Mesenchymal stem cell (in vitro differentiated cells and primary cell): ENCODE data around the gene UBTD1.
A peak's percentile ranks its signal among the peaks of the same experiment; 100 is the strongest.

Experiments
- DNase-seq: peaks from one replicate; pipeline ENCODE4 v3.0.0-alpha.2; 2013
- H2AFZ ChIP-seq: one replicate; pipeline ENCODE4 v1.6.1; 2013; ENCODE audit warnings: low read depth, mild to moderate bottlenecking, control low read depth, inconsistent platforms, low read length, moderate library complexity
- H2AK5ac ChIP-seq: 2 replicates; pipeline ENCODE4 v1.6.1; 2013; ENCODE audit warnings: low read length, moderate library complexity, mild to moderate bottlenecking, inconsistent platforms; ENCODE audit not compliant: severe bottlenecking
- H2BK120ac ChIP-seq: one replicate; pipeline ENCODE4 v1.6.1; 2013; ENCODE audit warnings: low read depth, mild to moderate bottlenecking, inconsistent platforms, low read length, moderate library complexity
- H2BK12ac ChIP-seq, 2 experiments: one replicate each; pipeline ENCODE4 v1.6.1; 2013; ENCODE audit warnings: inconsistent platforms in 2 of 2, low read length in 2 of 2, mild to moderate bottlenecking in 2 of 2, moderate library complexity in 2 of 2, control low read depth in 1 of 2
- H2BK15ac ChIP-seq: one replicate; pipeline ENCODE4 v1.6.1; 2013; ENCODE audit warnings: mild to moderate bottlenecking, low read depth, inconsistent platforms; ENCODE audit not compliant: poor library complexity, severe bottlenecking
- H2BK5ac ChIP-seq: 2 replicates; pipeline ENCODE4 v1.6.1; 2013; ENCODE audit warnings: low read depth, mild to moderate bottlenecking, low read length, control low read depth, inconsistent platforms; ENCODE audit not compliant: poor library complexity, severe bottlenecking
- H3K14ac ChIP-seq, 2 experiments: one replicate each; pipeline ENCODE4 v1.6.1; 2013; ENCODE audit warnings: inconsistent platforms in 2 of 2, low read length in 2 of 2, control low read depth in 1 of 2, mild to moderate bottlenecking in 1 of 2, moderate library complexity in 1 of 2
- H3K18ac ChIP-seq, 2 experiments: one replicate each; pipeline ENCODE4 v1.6.1; 2013; ENCODE audit warnings: inconsistent platforms in 2 of 2, low read length in 2 of 2, control low read depth in 1 of 2, low read depth in 1 of 2, mild to moderate bottlenecking in 1 of 2
- H3K23ac ChIP-seq, 2 experiments: one replicate each; pipeline ENCODE4 v1.6.1; 2013; ENCODE audit warnings: inconsistent platforms in 2 of 2, low read length in 2 of 2, mild to moderate bottlenecking in 2 of 2, moderate library complexity in 2 of 2, control low read depth in 1 of 2
- H3K27ac ChIP-seq: 2 replicates; pipeline ENCODE4 v1.5.1; 2013; ENCODE audit warnings: mild to moderate bottlenecking, moderate library complexity, low read length, control low read depth, inconsistent platforms; ENCODE audit not compliant: poor library complexity, severe bottlenecking
- H3K27me3 ChIP-seq, 2 experiments: 2 replicates each; pipeline versions ENCODE4 v1.6.1 to v1.7.0; 2013; ENCODE audit warnings: low read length in 2 of 2, mild to moderate bottlenecking in 2 of 2, moderate library complexity in 2 of 2, control low read depth in 1 of 2, inconsistent platforms in 1 of 2; ENCODE audit not compliant: control insufficient read depth in 1 of 2, insufficient read depth in 1 of 2
- H3K36me3 ChIP-seq, 2 experiments: 2 replicates each; pipeline versions ENCODE4 v1.6.1 to v1.7.0; 2013; ENCODE audit warnings: low read length in 2 of 2, control low read depth in 1 of 2, inconsistent platforms in 1 of 2, low read depth in 1 of 2, mild to moderate bottlenecking in 1 of 2; ENCODE audit not compliant: insufficient read depth in 2 of 2, control insufficient read depth in 1 of 2
- H3K4ac ChIP-seq, 2 experiments: one replicate each; pipeline ENCODE4 v1.6.1; 2013; ENCODE audit warnings: inconsistent platforms in 2 of 2, low read length in 2 of 2, mild to moderate bottlenecking in 2 of 2, moderate library complexity in 2 of 2, control low read depth in 1 of 2, low read depth in 1 of 2
- H3K4me1 ChIP-seq: 2 replicates; pipeline ENCODE4 v1.6.1; 2013; ENCODE audit warnings: low read depth, low read length, control low read depth; ENCODE audit not compliant: control insufficient read depth, insufficient read depth
- H3K4me2 ChIP-seq: 2 replicates; pipeline ENCODE4 v1.6.1; 2013; ENCODE audit warnings: low read length, mild to moderate bottlenecking, inconsistent platforms; ENCODE audit not compliant: poor library complexity, severe bottlenecking
- H3K4me3 ChIP-seq, 2 experiments: 2 replicates each; pipeline versions ENCODE4 v1.5.1 to v1.7.0; 2013; ENCODE audit warnings: low read length in 2 of 2, mild to moderate bottlenecking in 2 of 2, control low read depth in 1 of 2, low read depth in 1 of 2; ENCODE audit not compliant: insufficient read depth in 1 of 2
- H3K79me1 ChIP-seq: replicated peaks from 2 replicates; pipeline ENCODE4 v1.6.1; 2013; ENCODE audit warnings: mild to moderate bottlenecking, control low read depth, low read length, inconsistent platforms; ENCODE audit not compliant: poor library complexity, severe bottlenecking
- H3K9ac ChIP-seq: 2 replicates; pipeline ENCODE4 v1.7.0; 2013; ENCODE audit warnings: mild to moderate bottlenecking, low read length, moderate library complexity
- H3K9me3 ChIP-seq: 2 replicates; pipeline ENCODE4 v1.7.0; 2013; ENCODE audit warnings: mild to moderate bottlenecking, low read length; ENCODE audit not compliant: control insufficient read depth
- H4K8ac ChIP-seq: one replicate; pipeline ENCODE4 v1.6.1; 2013; ENCODE audit warnings: inconsistent platforms, mild to moderate bottlenecking, low read length, moderate library complexity
- H4K91ac ChIP-seq: one replicate; pipeline ENCODE4 v1.6.1; 2013; ENCODE audit warnings: mild to moderate bottlenecking, low read length, inconsistent platforms
- WGBS: methylation state at CpG from one replicate; pipeline ENCODE4 v1.1.7; 2013; ENCODE audit warnings: mixed read lengths; 5-methylcytosine and 5-hydroxymethylcytosine counted together

Gene UBTD1

GRCh38 chr10:97520978-97521761, 22.4 kb downstream of the UBTD1 start:
- Histone ChIP-seq H2AFZ (no peak overlapping the region), H2BK120ac (no peak overlapping the region)

DNA sequence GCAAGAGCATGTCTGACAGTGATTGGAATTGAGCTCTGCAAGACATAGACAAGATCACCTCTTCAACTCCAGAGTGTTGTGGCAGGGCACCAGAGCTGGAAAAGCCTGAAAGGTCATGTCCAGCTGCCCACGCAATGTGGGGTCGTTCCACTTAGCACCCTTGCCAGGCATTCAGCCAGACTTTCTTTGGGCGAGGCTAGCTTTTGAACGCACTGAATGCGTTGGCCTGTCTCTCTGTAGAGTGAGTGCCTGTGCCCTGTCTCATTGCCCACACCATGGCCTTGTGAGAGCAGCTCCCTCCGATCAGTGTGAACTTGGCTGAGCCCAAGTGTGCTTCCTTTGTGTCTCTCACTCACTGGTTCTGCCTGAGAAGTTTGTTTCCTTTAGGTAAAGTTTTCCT, 23.3 kb downstream of the UBTD1 start:
- Histone ChIP-seq H3K14ac (no peak overlapping the region), H3K27ac (no peak overlapping the region), H2BK120ac (no peak overlapping the region), H4K91ac (no peak overlapping the region), H2BK12ac (no peak overlapping the region), H3K4me3 (no peak overlapping the region), H3K4ac (no peak overlapping the region), H4K8ac (no peak overlapping the region), H2AFZ (no peak overlapping the region), H3K9me3 (no peaks in the 10 kb centered on the region), H2AK5ac (no peak overlapping the region), H3K36me3 (peaks cover 0 to 14% of the 10 kb centered on the region in 2 experiments), H3K18ac (no peak overlapping the region), H2BK5ac (no peak overlapping the region), H3K27me3 (no peaks in the 10 kb centered on the region), H3K9ac (no peak overlapping the region), H2BK15ac (no peak overlapping the region), H3K23ac (peak overlapping the region in 1 of 2 experiments; percentile 51), H3K4me2 (no peak overlapping the region), H3K4me1 (peaks cover 19% of the 10 kb centered on the region), H3K79me1 (peaks cover 40% of the 10 kb centered on the region)
- WGBS = 93% methylated on average over 6 of the region's 6 CpGs
- no peak for DNase-seq

More at GRCh38 chr10:97520978-97521761, 22.4 kb downstream of the UBTD1 start:
- no peak overlapping the region for H4K91ac ChIP-seq
- peak overlapping the region in 1 of 2 experiments; percentile 13 for H3K4ac ChIP-seq
- H3K4me2 ChIP-seq = no peak overlapping the region
- H3K27me3 ChIP-seq = no peaks in the 10 kb centered on the region
- no peak overlapping the region for H3K9ac ChIP-seq
- no peak overlapping the region for H3K4me3 ChIP-seq
- 76% methylated on average over 11 of the region's 11 CpGs for WGBS
- H3K4me1 ChIP-seq = peaks cover 23% of the 10 kb centered on the region
- peaks cover 46% of the 10 kb centered on the region for H3K79me1 ChIP-seq
- no peak overlapping the region for H3K23ac ChIP-seq
- no peak overlapping the region for H4K8ac ChIP-seq
- H3K18ac ChIP-seq = no peak overlapping the region
- no peak overlapping the region for H2BK5ac ChIP-seq
- H3K27ac ChIP-seq = no peak overlapping the region
- DNase-seq = no peak
- peaks cover 0 to 17% of the 10 kb centered on the region in 2 experiments for H3K36me3 ChIP-seq
- no peak overlapping the region for H3K14ac ChIP-seq
- H2BK12ac ChIP-seq = no peak overlapping the region
- H2AK5ac ChIP-seq = no peak overlapping the region
- H2BK15ac ChIP-seq = no peak overlapping the region
- H3K9me3 ChIP-seq = no peaks in the 10 kb centered on the region

DNA sequence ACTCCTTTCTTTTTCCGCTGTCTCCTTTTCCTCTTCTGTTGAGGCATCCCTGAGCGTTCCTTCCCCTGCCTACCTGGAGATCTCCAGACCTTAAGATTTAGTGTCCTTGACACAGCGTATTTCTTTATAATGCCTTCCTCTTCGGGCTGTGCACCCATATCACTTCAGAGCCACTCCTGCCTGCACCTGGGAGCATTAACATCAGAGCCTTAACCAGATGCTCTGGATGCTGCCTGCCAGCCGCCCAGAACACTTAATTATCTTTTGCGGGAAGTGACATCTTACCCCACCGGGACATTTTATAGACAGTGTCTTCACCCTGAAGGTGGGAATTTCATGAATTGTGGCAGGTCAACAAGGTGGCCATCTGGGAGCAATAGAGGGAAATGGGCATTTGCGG, 24.2 kb downstream of the UBTD1 start:
- H3K36me3 ChIP-seq = peaks cover 0 to 9% of the 10 kb centered on the region in 2 experiments
- H3K4ac ChIP-seq = no peak overlapping the region
- no peak overlapping the region for H3K23ac ChIP-seq
- no peak overlapping the region for H3K18ac ChIP-seq
- no peak overlapping the region for H4K91ac ChIP-seq
- H2BK5ac ChIP-seq = no peak overlapping the region
- no peak overlapping the region for H2AFZ ChIP-seq
- no peak overlapping the region for H3K4me3 ChIP-seq
- no peak overlapping the region for H3K27ac ChIP-seq
- H3K9me3 ChIP-seq = no peaks in the 10 kb centered on the region
- no peak overlapping the region for H3K4me2 ChIP-seq
- no peak overlapping the region for H2BK15ac ChIP-seq
- no peak overlapping the region for H2BK120ac ChIP-seq
- no peak overlapping the region for H2BK12ac ChIP-seq
- no peak overlapping the region for H2AK5ac ChIP-seq
- H3K9ac ChIP-seq = no peak overlapping the region
- no peaks in the 10 kb centered on the region for H3K27me3 ChIP-seq
- H4K8ac ChIP-seq = no peak overlapping the region
- H3K14ac ChIP-seq = no peak overlapping the region
- peaks cover 34% of the 10 kb centered on the region for H3K79me1 ChIP-seq
- WGBS = 97% methylated on average over 8 of the region's 8 CpGs
- no peak for DNase-seq
- H3K4me1 ChIP-seq = peaks cover 11% of the 10 kb centered on the region

DNA sequence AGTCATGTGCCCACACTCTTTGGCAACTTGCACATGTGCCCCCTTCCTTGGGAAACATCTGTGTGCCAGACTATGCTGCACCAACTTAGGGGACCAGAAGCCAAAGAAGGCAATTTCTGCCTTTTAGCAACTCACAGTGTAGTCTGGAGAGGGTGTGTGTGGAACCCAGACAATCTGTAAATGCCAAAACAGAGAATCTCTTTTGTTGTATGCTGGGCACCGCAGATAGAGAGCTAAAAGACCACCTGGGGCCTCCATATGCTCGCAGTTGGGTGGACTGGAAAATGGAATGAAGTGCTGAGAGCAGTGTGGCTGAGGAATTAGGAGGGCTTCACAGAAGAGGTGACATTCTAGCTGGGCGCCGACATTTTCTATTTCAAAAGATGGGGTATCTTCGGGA, 26.4 kb downstream of the UBTD1 start:
- Histone ChIP-seq H2BK12ac (no peak overlapping the region), H2BK120ac (no peak overlapping the region), H3K4me3 (no peak overlapping the region), H3K27ac (no peak overlapping the region), H3K9me3 (no peaks in the 10 kb centered on the region), H3K18ac (no peak overlapping the region), H3K4me2 (no peak overlapping the region), H4K91ac (no peak overlapping the region), H3K4ac (no peak overlapping the region), H3K9ac (no peak overlapping the region), H3K36me3 (peaks cover 0 to 9% of the 10 kb centered on the region in 2 experiments), H2BK5ac (no peak overlapping the region), H2BK15ac (no peak overlapping the region), H3K27me3 (no peaks in the 10 kb centered on the region), H3K79me1 (peaks cover 34% of the 10 kb centered on the region), H3K23ac (no peak overlapping the region), H3K14ac (no peak overlapping the region), H4K8ac (no peak overlapping the region), H2AK5ac (no peak overlapping the region), H2AFZ (no peak overlapping the region), H3K4me1 (peaks cover 8% of the 10 kb centered on the region)
- WGBS = 96% methylated on average over 5 of the region's 5 CpGs
- no peak for DNase-seq
